HCT116 (cell line): ENCODE data around the gene PDE7B.

Experiments
- EGR1 ChIP-seq: IDR thresholded peaks from 2 replicates; pipeline ENCODE4 v1.6.1; 2012; ENCODE audit warnings: low read depth
- EZH2 ChIP-seq: fragments of 200-600 bp; sonication (generic); IDR thresholded peaks from 2 replicates; pipeline ENCODE4 v1.6.1; 2017; ENCODE audit warnings: antibody characterized with exemption, mixed run types
- EZH2phosphoT487 ChIP-seq: fragments of 200-600 bp; IDR thresholded peaks from 2 replicates; pipeline ENCODE4 v1.6.1; 2018; ENCODE audit warnings: antibody characterized with exemption, borderline replicate concordance
- POLR2A ChIP-seq: IDR thresholded peaks from 2 replicates; pipeline ENCODE4 v1.7.0; 2011; ENCODE audit warnings: borderline replicate concordance; ENCODE audit not compliant: insufficient read depth, insufficient read length; ENCODE audit errors: extremely low read depth
- POLR2AphosphoS5 ChIP-seq: IDR thresholded peaks from 2 replicates; pipeline ENCODE4 v1.6.1; 2011; ENCODE audit warnings: mild to moderate bottlenecking, low read depth, low read length, moderate library complexity
- RAD21 ChIP-seq: IDR thresholded peaks from 2 replicates; pipeline ENCODE4 v1.6.1; 2012; ENCODE audit warnings: low read depth, mild to moderate bottlenecking
- TF ChIP-seq, protein P1 (sequence below), 3 experiments: fragments of 200-600 bp in 1 of 3; sonication (generic) in 1 of 3; IDR thresholded peaks in 2 of 3; conservative IDR thresholded peaks in 1 of 3; 2 replicates each; pipeline ENCODE4 v1.5.1; 2012 to 2017; ENCODE audit warnings: low read depth in 2 of 3, low read length in 2 of 3, antibody characterized with exemption in 1 of 3, borderline replicate concordance in 1 of 3, control low read depth in 1 of 3, mild to moderate bottlenecking in 1 of 3, mixed read lengths in 1 of 3, mixed run types in 1 of 3, moderate library complexity in 1 of 3; ENCODE audit not compliant: insufficient read depth in 1 of 3
- TF ChIP-seq, protein P2 (sequence below): IDR thresholded peaks from 2 replicates; pipeline ENCODE4 v1.6.1; 2012

GRCh38 chr6:135919026-135919425 is 67.5 kb downstream of the PDE7B start:
- TF ChIP-seq POLR2A (no peak), RAD21 (no peak), EZH2phosphoT487 (no peak), EZH2 (no peak), EGR1 (no peak), POLR2AphosphoS5 (no peak)
- TF ChIP-seq, protein P1, sequence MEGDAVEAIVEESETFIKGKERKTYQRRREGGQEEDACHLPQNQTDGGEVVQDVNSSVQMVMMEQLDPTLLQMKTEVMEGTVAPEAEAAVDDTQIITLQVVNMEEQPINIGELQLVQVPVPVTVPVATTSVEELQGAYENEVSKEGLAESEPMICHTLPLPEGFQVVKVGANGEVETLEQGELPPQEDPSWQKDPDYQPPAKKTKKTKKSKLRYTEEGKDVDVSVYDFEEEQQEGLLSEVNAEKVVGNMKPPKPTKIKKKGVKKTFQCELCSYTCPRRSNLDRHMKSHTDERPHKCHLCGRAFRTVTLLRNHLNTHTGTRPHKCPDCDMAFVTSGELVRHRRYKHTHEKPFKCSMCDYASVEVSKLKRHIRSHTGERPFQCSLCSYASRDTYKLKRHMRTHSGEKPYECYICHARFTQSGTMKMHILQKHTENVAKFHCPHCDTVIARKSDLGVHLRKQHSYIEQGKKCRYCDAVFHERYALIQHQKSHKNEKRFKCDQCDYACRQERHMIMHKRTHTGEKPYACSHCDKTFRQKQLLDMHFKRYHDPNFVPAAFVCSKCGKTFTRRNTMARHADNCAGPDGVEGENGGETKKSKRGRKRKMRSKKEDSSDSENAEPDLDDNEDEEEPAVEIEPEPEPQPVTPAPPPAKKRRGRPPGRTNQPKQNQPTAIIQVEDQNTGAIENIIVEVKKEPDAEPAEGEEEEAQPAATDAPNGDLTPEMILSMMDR (IDR thresholded peaks at IDR 0.05 in 2 of 3, conservative IDR thresholded peaks at IDR 0.05 in 1 of 3; ENCODE audit: borderline replicate concordance in 1 of 3, insufficient read depth in 1 of 3, low read depth in 2 of 3, low read length in 2 of 3), result no peak
- TF ChIP-seq, protein P2, sequence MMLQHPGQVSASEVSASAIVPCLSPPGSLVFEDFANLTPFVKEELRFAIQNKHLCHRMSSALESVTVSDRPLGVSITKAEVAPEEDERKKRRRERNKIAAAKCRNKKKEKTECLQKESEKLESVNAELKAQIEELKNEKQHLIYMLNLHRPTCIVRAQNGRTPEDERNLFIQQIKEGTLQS, result no peak
